Brain microvascular endothelial cell (primary cell): ENCODE results near the gene LHX6.

Source experiments
- DNase-seq: peaks from one replicate; pipeline ENCODE4 v3.0.0-alpha.2; 2020
- H3K27ac ChIP-seq: fragments of 250-450 bp; sonication (Bioruptor Pico); 2 replicates; pipeline ENCODE4 v1.5.1; 2020; ENCODE audit warnings: mild to moderate bottlenecking, moderate library complexity
- H3K27me3 ChIP-seq: fragments of 250-450 bp; sonication (Bioruptor Pico); replicated peaks from 2 replicates; pipeline ENCODE4 v1.5.1; 2020; ENCODE audit warnings: mild to moderate bottlenecking
- H3K36me3 ChIP-seq: fragments of 250-450 bp; sonication (Bioruptor Pico); replicated peaks from 2 replicates; pipeline ENCODE4 v1.5.1; 2020; ENCODE audit warnings: mild to moderate bottlenecking
- H3K4me3 ChIP-seq: 2 replicates; pipeline ENCODE4 v1.5.1; 2011; ENCODE audit warnings: low read depth, mild to moderate bottlenecking, control low read depth, low read length, moderate library complexity
- in situ Hi-C: cut with HindIII; loops from 2 replicates; pipeline ENCODE4 v1.10.0; 2017; ENCODE audit warnings: low sequenced_read_pairs, low pct_ligation_motif_present
- TF ChIP-seq, protein P1 (sequence below): IDR thresholded peaks from 2 replicates; pipeline ENCODE4 v1.5.1; 2011; ENCODE audit warnings: low read depth, mild to moderate bottlenecking, moderate library complexity, low read length, control low read depth, inconsistent platforms; ENCODE audit errors: missing control alignments

LHX6 gene

DNA sequence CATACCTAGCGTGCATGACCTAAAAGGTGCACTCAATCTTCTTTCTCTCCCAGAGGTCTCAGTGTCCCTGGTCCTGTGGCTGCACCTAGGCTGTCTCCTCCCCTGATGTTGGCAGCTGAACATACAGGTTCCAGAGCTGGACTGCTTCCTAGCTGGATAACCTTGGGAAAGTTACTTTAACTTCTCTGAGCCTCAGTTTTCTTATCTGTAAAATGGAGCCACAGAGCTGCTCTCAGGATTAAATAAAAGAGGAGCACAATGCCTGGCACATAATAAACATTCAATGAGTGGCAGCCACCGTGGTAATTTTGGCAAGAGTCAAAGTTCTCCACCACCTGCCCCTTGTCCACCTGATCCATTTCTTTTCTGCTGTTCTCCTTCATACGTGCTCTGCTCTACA is 55.1 kb downstream of the LHX6 start:
- no peak overlapping the region for H3K27ac ChIP-seq
- peaks cover 5% of the 10 kb centered on the region for H3K27me3 ChIP-seq
- H3K4me3 ChIP-seq = no peak overlapping the region
- no peak for DNase-seq
- H3K36me3 ChIP-seq = no peaks in the 10 kb centered on the region
- in situ Hi-C loops = no loop called here
- TF ChIP-seq, protein P1, sequence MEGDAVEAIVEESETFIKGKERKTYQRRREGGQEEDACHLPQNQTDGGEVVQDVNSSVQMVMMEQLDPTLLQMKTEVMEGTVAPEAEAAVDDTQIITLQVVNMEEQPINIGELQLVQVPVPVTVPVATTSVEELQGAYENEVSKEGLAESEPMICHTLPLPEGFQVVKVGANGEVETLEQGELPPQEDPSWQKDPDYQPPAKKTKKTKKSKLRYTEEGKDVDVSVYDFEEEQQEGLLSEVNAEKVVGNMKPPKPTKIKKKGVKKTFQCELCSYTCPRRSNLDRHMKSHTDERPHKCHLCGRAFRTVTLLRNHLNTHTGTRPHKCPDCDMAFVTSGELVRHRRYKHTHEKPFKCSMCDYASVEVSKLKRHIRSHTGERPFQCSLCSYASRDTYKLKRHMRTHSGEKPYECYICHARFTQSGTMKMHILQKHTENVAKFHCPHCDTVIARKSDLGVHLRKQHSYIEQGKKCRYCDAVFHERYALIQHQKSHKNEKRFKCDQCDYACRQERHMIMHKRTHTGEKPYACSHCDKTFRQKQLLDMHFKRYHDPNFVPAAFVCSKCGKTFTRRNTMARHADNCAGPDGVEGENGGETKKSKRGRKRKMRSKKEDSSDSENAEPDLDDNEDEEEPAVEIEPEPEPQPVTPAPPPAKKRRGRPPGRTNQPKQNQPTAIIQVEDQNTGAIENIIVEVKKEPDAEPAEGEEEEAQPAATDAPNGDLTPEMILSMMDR = no peak

DNA sequence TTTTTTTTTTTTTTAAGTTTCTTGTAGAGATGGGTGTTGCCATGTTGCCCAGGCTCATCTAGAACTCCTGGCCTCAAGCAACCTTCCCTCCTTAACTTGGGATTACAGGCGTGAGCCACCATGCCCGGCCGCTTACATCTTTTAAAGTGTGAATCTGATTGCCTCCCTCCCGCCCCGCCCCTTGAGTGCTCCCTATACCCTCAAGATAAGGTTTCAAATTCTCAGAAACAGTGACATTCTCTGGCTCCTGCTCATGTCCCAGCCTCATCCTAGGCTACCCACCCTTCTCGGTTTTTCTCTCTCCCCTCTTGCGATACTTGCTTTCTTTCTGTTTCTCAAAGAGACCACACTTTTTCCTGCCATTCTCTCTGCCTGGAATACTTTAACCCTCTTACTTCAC is 56.6 kb downstream of the LHX6 start:
- no peak overlapping the region for H3K4me3 ChIP-seq
- H3K27me3 ChIP-seq = peaks cover 5% of the 10 kb centered on the region
- H3K27ac ChIP-seq = no peak overlapping the region
- in situ Hi-C loops = no loop called here
- no peak for DNase-seq
- H3K36me3 ChIP-seq = no peaks in the 10 kb centered on the region
- TF ChIP-seq, protein P1 = no peak

DNA sequence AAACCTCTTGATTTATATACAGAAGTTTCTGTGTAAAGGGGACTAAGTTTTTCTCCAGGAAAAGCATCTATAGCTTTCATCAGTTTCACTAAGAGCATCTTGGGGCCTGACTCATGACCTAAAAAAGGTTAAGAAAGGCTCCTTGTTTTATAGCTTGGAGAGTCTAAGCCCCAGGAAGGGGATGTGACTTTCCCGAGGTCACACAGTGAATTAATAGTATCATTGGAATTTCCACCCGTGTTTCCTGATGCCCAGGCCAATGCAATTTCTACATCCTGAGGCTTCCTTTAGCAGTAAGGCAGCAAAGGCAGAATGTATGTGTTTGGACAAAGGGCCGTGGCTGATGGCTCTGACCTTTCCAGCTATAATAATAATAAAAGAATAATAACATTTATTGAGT is 60.4 kb downstream of the LHX6 start:
- no peaks in the 10 kb centered on the region for H3K36me3 ChIP-seq
- no peak overlapping the region for H3K4me3 ChIP-seq
- DNase-seq = no peak
- in situ Hi-C loops = no loop called here
- peaks cover 7% of the 10 kb centered on the region for H3K27me3 ChIP-seq
- no peak overlapping the region for H3K27ac ChIP-seq
- TF ChIP-seq, protein P1 = no peak

DNA sequence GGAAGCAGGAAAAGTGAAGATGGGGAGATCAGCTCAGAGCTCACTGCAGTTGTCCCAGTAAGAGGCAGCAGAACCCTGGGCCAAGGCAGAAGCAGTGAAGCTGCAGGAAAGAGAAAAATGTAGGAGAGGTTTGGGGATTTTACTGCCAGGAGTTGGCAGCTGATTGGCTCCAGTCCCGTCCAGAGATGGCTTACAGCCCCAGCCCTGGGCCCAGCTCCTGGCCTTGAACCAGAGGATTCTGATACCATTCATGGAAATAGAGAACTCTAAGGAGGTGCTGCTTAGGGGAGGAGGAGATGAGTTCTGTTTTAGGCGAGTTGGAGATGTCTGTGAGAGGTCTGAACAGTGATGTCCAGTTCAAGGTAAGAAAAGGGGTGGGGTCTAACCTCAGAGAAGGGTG is 64.5 kb downstream of the LHX6 start:
- H3K36me3 ChIP-seq = no peaks in the 10 kb centered on the region
- no peak overlapping the region for H3K4me3 ChIP-seq
- H3K27me3 ChIP-seq = peaks cover 2% of the 10 kb centered on the region
- DNase-seq = no peak
- in situ Hi-C loops = no loop called here
- TF ChIP-seq, protein P1 = no peak
- H3K27ac ChIP-seq = no peak overlapping the region

DNA sequence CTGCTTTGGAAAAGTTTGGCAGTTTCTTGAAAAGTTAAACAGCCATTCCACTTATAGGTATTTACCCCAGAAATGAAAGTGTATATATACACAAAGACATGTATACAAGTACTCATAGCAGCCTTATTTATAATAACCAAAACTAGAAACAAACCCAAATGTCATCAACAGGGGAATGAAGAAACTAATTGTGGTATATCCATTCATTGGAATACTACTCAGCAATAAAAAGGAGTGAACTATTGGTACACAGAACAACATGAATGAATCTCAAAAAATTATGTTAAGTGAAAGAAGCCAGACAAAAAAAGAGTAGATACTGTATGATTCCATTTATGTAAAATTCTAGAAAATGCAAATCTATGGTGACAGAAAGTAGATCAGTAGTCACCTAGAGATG is 66.3 kb downstream of the LHX6 start:
- in situ Hi-C loops = no loop called here
- TF ChIP-seq, protein P1 = no peak
- H3K27me3 ChIP-seq = peaks cover 2% of the 10 kb centered on the region
- no peak overlapping the region for H3K27ac ChIP-seq
- no peak for DNase-seq
- no peaks in the 10 kb centered on the region for H3K36me3 ChIP-seq
- no peak overlapping the region for H3K4me3 ChIP-seq

DNA sequence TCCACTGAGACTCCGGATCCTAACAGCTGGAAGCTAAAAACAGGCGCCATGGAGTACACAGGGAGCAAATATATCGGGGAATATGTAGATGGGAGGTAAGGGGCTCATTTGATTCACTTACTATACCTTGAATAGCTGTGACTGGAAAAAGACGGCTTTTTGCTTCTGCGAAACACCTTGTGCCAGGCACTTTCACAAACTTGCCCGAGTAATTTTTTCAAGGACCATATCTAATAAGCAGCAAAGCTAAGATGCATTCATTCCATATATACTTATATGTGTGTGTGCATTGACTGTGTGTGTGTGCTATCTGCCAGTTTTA is 68.9 kb downstream of the LHX6 start:
- no peak overlapping the region for H3K27ac ChIP-seq
- no peak for DNase-seq

More for the DNA sequence above, 68.9 kb downstream of the LHX6 start:
- TF ChIP-seq, protein P1 = no peak
- H3K27me3 ChIP-seq = peaks cover 2% of the 10 kb centered on the region
- in situ Hi-C loops = no loop called here
- H3K36me3 ChIP-seq = no peaks in the 10 kb centered on the region
- H3K4me3 ChIP-seq = peak overlapping the region; percentile 93
